Suprapubic skin (tissue), 4 donors: ENCODE results near the gene PILRB. TPM values are rescaled to one million over a fixed set of nuclear protein-coding genes. Genes with fewer than 3 reads are reported as not detected.
A peak's percentile ranks its signal among the peaks of the same experiment; 100 is the strongest.
"Not testable (repeated sequence)": the region's sequence is repeated elsewhere in the genome, so short reads cannot be mapped to it uniquely, and the experiment has no call there.

ENCODE experiments used
- DNase-seq, 2 donors: peaks; one replicate each; pipeline ENCODE4 v3.0.0-alpha.2; 2019; ENCODE audit warnings: low spot score in 2 of 2
- H3K27ac ChIP-seq: fragments of 200-600 bp; sonication (generic); one replicate; pipeline ENCODE4 v1.5.1; 2019
- H3K27me3 ChIP-seq: fragments of 200-600 bp; sonication (generic); one replicate; pipeline ENCODE4 v1.5.1; 2019
- H3K36me3 ChIP-seq: fragments of 200-600 bp; sonication (generic); one replicate; pipeline ENCODE4 v1.5.1; 2019
- H3K4me1 ChIP-seq: fragments of 200-600 bp; sonication (generic); one replicate; pipeline ENCODE4 v1.5.1; 2019
- H3K4me3 ChIP-seq: fragments of 200-600 bp; sonication (generic); one replicate; pipeline ENCODE4 v1.5.1; 2019; ENCODE audit warnings: mild to moderate bottlenecking
- H3K9me3 ChIP-seq: fragments of 200-600 bp; sonication (generic); one replicate; pipeline ENCODE4 v1.5.1; 2019
- EP300 ChIP-seq: sonication (generic); formaldehyde crosslinking; IDR thresholded peaks from one replicate; pipeline ENCODE4 v1.6.1; 2017; ENCODE audit warnings: antibody characterized with exemption
- POLR2A ChIP-seq, 2 donors: fragments of 450-650 bp; IDR thresholded peaks; one replicate each; pipeline ENCODE4 v1.6.1; 2017; ENCODE audit warnings: antibody characterized with exemption in 2 of 2, mild to moderate bottlenecking in 2 of 2, moderate library complexity in 2 of 2
- POLR2AphosphoS5 ChIP-seq, 3 donors: sonication (generic); formaldehyde crosslinking; IDR thresholded peaks; one replicate each; pipeline ENCODE4 v1.6.1; 2017; ENCODE audit warnings: antibody characterized with exemption in 3 of 3
- whole genome bisulfite sequencing: methylation state at CpG from one replicate; pipeline ENCODE4 v1.1.5; 2018; 5-methylcytosine and 5-hydroxymethylcytosine counted together
- total RNA-seq, 4 donors: library from RNA; depleted of rRNA; stranded (reverse); fragments of >200 nt; gene quantifications; one replicate each; pipeline ENCODE4 v1.1.0, GENCODE V29; 2016
- TF ChIP-seq, protein P1 (sequence below), 2 donors: fragments of 200-600 bp in 1 of 2; fragments of 450-650 bp in 1 of 2; sonication (generic) in 1 of 2; IDR thresholded peaks; one replicate each; pipeline ENCODE4 v1.5.1; 2016 to 2019; ENCODE audit warnings: antibody characterized with exemption in 2 of 2, mild to moderate bottlenecking in 1 of 2, moderate library complexity in 1 of 2

PILRB gene
- total RNA-seq, 4 donors from 2014 or later = 40.8 to 125 (median 63.1) TPM

DNA sequence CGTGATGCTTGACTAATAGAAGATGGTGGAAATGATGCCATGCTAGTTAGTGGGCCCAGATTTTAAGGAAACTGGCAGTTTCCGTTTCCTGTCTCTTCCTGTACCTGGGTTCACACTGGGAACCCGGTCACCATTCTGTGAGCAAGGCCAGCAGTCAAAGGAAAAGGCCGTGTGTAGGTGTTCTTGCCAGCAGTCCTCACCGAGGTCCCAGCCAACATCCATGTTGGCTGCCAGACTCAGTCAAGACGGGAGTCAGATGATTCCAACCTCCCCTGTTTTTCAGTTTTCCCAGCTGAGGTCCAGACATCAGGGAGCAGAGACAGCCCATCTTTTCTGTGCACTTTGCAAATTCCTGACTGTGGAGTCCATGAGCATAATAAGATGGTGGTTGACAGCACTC, 15.2 kb upstream of the PILRB start:
- Histone ChIP-seq H3K4me3 (no peak overlapping the region), H3K27ac (no peak overlapping the region), H3K9me3 (no peaks in the 10 kb centered on the region), H3K27me3 (no peaks in the 10 kb centered on the region), H3K36me3 (peaks cover 46% of the 10 kb centered on the region), H3K4me1 (peaks cover 22% of the 10 kb centered on the region)
- WGBS = 67% methylated on average over 6 of the region's 6 CpGs
- DNase-seq = no peak
- TF ChIP-seq, protein P1, sequence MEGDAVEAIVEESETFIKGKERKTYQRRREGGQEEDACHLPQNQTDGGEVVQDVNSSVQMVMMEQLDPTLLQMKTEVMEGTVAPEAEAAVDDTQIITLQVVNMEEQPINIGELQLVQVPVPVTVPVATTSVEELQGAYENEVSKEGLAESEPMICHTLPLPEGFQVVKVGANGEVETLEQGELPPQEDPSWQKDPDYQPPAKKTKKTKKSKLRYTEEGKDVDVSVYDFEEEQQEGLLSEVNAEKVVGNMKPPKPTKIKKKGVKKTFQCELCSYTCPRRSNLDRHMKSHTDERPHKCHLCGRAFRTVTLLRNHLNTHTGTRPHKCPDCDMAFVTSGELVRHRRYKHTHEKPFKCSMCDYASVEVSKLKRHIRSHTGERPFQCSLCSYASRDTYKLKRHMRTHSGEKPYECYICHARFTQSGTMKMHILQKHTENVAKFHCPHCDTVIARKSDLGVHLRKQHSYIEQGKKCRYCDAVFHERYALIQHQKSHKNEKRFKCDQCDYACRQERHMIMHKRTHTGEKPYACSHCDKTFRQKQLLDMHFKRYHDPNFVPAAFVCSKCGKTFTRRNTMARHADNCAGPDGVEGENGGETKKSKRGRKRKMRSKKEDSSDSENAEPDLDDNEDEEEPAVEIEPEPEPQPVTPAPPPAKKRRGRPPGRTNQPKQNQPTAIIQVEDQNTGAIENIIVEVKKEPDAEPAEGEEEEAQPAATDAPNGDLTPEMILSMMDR (IDR thresholded peaks at IDR 0.05) = no peak
- TF ChIP-seq EP300 = no peak
- TF ChIP-seq POLR2AphosphoS5 (IDR thresholded peaks at IDR 0.05) = no peak
- no peak for TF ChIP-seq POLR2A (IDR thresholded peaks at IDR 0.05)

- H3K27ac ChIP-seq, DNase-seq, H3K27me3 ChIP-seq, H3K9me3 ChIP-seq, H3K4me3 ChIP-seq: not testable (repeated sequence)
- peaks cover 20% of the 10 kb centered on the region for H3K4me1 ChIP-seq
- 87% methylated on average over 3 of the region's 4 CpGs for WGBS
- peaks cover 52% of the 10 kb centered on the region for H3K36me3 ChIP-seq
Measured at GRCh38 chr7:100344124-100344559, 13.8 kb upstream of the PILRB start.

- H3K36me3 ChIP-seq = peaks cover 55% of the 10 kb centered on the region
- WGBS = 51% methylated on average over 9 of the region's 13 CpGs
- not testable (repeated sequence) for DNase-seq, H3K27me3 ChIP-seq, H3K9me3 ChIP-seq, H3K4me3 ChIP-seq
- H3K27ac ChIP-seq = peak overlapping the region; percentile 26
- H3K4me1 ChIP-seq = peaks cover 20% of the 10 kb centered on the region
- TF ChIP-seq, protein P1 (IDR thresholded peaks at IDR 0.05) = peak in 1 of 2 donors; percentile 31
Measured at GRCh38 chr7:100344560-100345287, 13.2 kb upstream of the PILRB start.

DNA sequence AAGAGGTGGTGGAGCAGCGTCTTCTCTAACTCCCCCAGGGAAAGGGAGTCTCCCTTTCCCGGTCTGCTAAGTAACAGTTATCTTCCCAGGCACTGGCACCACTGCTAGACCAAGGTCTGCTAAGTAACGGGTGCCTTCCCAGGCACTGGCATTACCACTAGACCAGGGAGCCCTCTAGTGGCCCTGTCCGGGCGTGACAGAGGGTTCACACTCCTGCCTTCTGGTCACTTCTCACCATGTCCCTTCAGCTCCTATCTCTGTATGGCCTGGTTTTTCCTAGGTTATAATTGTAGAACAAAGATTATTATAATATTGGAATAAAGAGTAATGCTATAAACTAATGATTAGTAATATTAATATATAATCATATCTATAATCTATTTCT, 12.6 kb upstream of the PILRB start:
- not testable (repeated sequence) for H3K9me3 ChIP-seq, DNase-seq, H3K27me3 ChIP-seq, H3K27ac ChIP-seq, H3K4me3 ChIP-seq
- TF ChIP-seq, protein P1 (IDR thresholded peaks at IDR 0.05) = peak in 1 of 2 donors; percentile 57
- WGBS = 0% methylated on average over 2 of the region's 5 CpGs
- peaks cover 58% of the 10 kb centered on the region for H3K36me3 ChIP-seq
- peaks cover 20% of the 10 kb centered on the region for H3K4me1 ChIP-seq

DNA sequence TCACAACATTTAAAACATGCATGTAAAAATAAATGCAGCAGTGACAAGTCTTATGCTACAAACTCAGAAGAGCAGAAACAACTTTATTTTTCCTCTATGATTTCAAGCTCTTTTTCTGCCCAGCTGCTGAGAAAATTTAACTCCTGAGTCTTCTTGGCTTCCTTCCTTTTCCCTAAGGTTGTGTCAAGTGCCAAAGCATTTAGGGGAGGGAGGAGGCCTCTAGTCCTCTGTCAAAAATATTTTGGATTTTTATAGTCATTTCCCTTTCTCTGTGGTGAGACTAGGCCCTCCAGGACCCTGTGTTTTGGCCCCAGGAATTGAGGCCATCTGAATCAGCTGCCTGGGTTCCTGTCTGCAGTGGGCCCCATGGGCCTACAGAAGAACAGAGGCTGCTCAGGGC, 11.0 kb upstream of the PILRB start:
- H3K4me3 ChIP-seq = no peak overlapping the region
- H3K9me3 ChIP-seq = no peaks in the 10 kb centered on the region
- H3K27me3 ChIP-seq = no peaks in the 10 kb centered on the region
- DNase-seq = no peak
- TF ChIP-seq, protein P1 (IDR thresholded peaks at IDR 0.05) = no peak
- no peak for TF ChIP-seq EP300
- TF ChIP-seq POLR2A (IDR thresholded peaks at IDR 0.05) = no peak
- peaks cover 20% of the 10 kb centered on the region for H3K4me1 ChIP-seq
- H3K27ac ChIP-seq = no peak overlapping the region
- peaks cover 64% of the 10 kb centered on the region for H3K36me3 ChIP-seq

- Histone ChIP-seq H3K4me1 (peaks cover 11% of the 10 kb centered on the region), H3K36me3 (peaks cover 73% of the 10 kb centered on the region), H3K27ac (peak overlapping the region; percentile 38), H3K27me3 (no peaks in the 10 kb centered on the region), H3K4me3 (no peak overlapping the region), H3K9me3 (no peaks in the 10 kb centered on the region)
- DNase-seq = no peak
- TF ChIP-seq, protein P1 (IDR thresholded peaks at IDR 0.05) = no peak
- TF ChIP-seq EP300 (no peak), POLR2A (IDR thresholded peaks at IDR 0.05) (no peak)
Measured at GRCh38 chr7:100348805-100349204, 9.1 kb upstream of the PILRB start.
